Large intestine (tissue), 3 donors: Measurements from ENCODE around the gene MTREX. TPM values are rescaled to one million over a fixed set of nuclear protein-coding genes. Genes with fewer than 3 reads are reported as not detected.

Experiments used
- DNase-seq, 2 donors: peaks; one replicate each; pipeline versions ENCODE4 v3.0.0 to v3.0.0-alpha.2; 2013
- H3K27ac ChIP-seq: one replicate; pipeline ENCODE4 v1.5.1; 2013; ENCODE audit warnings: low read length
- H3K27me3 ChIP-seq: 2 replicates; pipeline ENCODE4 v1.6.1; 2013; ENCODE audit warnings: low read length; ENCODE audit not compliant: control insufficient read depth, insufficient read depth
- H3K36me3 ChIP-seq: 2 replicates; pipeline ENCODE4 v1.6.1; 2013; ENCODE audit warnings: low read length; ENCODE audit not compliant: control insufficient read depth, insufficient read depth
- H3K4me1 ChIP-seq: one replicate; pipeline ENCODE4 v1.6.1; 2013; ENCODE audit warnings: low read length; ENCODE audit not compliant: control insufficient read depth, insufficient read depth
- H3K4me3 ChIP-seq: one replicate; pipeline ENCODE4 v1.5.1; 2013; ENCODE audit warnings: low read length
- H3K9me3 ChIP-seq: one replicate; pipeline ENCODE4 v1.6.1; 2013; ENCODE audit warnings: mild to moderate bottlenecking, low read depth, low read length, moderate library complexity; ENCODE audit not compliant: control insufficient read depth
- WGBS: methylation state at CpG from one replicate; pipeline ENCODE4 v1.1.5; 2013; ENCODE audit warnings: low lambda C conversion rate; ENCODE audit not compliant: insufficient coverage; 5-methylcytosine and 5-hydroxymethylcytosine counted together
- polyA plus RNA-seq: library from polyadenylated mRNA; unstranded; fragments of 120-200 nt; gene quantifications from one replicate; pipeline ENCODE4 v1.2.1, GENCODE V29; 2013

MTREX gene
- polyA plus RNA-seq, 1 donor, result 64.7 TPM

- 89% methylated on average over 3 of the region's 4 CpGs for WGBS
- Histone ChIP-seq H3K27me3 (no peaks in the 10 kb centered on the region), H3K4me1 (no peaks in the 10 kb centered on the region), H3K27ac (no peak overlapping the region), H3K9me3 (no peaks in the 10 kb centered on the region), H3K36me3 (peaks cover 8% of the 10 kb centered on the region), H3K4me3 (no peak overlapping the region)
- no peak for DNase-seq
These were observed 12.8 kb downstream of the MTREX start for GRCh38 chr5:55320571-55320970.

DNA sequence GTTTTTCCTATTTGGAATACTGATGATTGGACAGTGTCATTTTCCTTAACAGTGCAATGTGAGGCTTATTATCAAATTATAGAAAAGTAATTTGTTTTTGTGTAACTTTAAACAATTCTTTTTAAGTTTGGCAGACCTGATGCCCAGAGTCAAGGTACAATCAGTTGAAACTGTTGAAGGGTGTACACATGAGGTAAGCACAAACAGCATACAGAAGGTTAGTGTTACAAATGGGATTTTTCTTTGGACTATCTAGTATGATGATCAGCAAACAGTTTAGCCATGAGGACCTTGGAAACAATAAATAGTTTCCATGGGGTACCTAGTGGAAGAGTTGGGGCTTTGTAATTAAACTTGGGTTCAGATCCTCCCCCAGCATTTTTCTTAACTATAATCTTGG, 16.2 kb downstream of the MTREX start:
- no peak overlapping the region for H3K27ac ChIP-seq
- peaks cover 25% of the 10 kb centered on the region for H3K36me3 ChIP-seq
- H3K9me3 ChIP-seq, result no peaks in the 10 kb centered on the region
- H3K4me3 ChIP-seq, result no peak overlapping the region
- no peaks in the 10 kb centered on the region for H3K4me1 ChIP-seq
- no peak for DNase-seq
- no peaks in the 10 kb centered on the region for H3K27me3 ChIP-seq

GRCh38 chr5:55324815-55325418, 17.1 kb downstream of the MTREX start:
- no CpG with 5 or more reads among the region's 1 CpG for WGBS
- Histone ChIP-seq H3K4me3 (no peak overlapping the region), H3K36me3 (peaks cover 31% of the 10 kb centered on the region), H3K4me1 (no peaks in the 10 kb centered on the region), H3K27me3 (no peaks in the 10 kb centered on the region), H3K27ac (no peak overlapping the region), H3K9me3 (no peaks in the 10 kb centered on the region)
- DNase-seq, result no peak

DNA sequence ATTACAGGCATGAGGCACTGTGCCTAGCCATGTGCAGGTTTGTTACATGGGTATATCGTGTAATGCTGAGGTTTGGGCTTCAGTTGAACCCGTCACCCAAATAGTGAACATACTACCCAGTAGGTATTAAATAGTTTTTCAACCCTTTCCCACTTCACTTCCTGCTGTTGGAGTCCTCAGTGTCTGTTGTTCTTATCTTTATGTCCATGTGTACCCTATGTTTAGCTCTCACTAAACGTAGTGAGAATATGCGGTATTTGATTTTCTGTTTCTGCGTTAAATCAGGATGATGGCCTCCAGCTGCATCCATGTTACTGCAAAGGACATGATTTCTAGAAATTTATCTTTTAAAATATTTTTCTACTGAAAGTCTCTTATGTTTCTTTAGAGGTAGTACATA, 17.8 kb downstream of the MTREX start:
- WGBS, result 100% methylated on average over 1 of the region's 5 CpGs
- Histone ChIP-seq H3K9me3 (no peaks in the 10 kb centered on the region), H3K36me3 (peaks cover 34% of the 10 kb centered on the region), H3K4me1 (no peaks in the 10 kb centered on the region), H3K27ac (no peak overlapping the region), H3K4me3 (no peak overlapping the region), H3K27me3 (no peaks in the 10 kb centered on the region)
- DNase-seq, result no peak

- DNase-seq, result no peak
- no CpG with 5 or more reads among the region's 2 CpGs for WGBS
- H3K4me3 ChIP-seq, result no peak overlapping the region
- H3K27me3 ChIP-seq, result no peaks in the 10 kb centered on the region
- peaks cover 40% of the 10 kb centered on the region for H3K36me3 ChIP-seq
- H3K27ac ChIP-seq, result no peak overlapping the region
- H3K4me1 ChIP-seq, result no peaks in the 10 kb centered on the region
- H3K9me3 ChIP-seq, result no peaks in the 10 kb centered on the region
These were observed 19.5 kb downstream of the MTREX start for GRCh38 chr5:55327281-55327680.

GRCh38 chr5:55331321-55331720, 23.5 kb downstream of the MTREX start:
- Histone ChIP-seq H3K4me1 (no peaks in the 10 kb centered on the region), H3K9me3 (no peaks in the 10 kb centered on the region), H3K27me3 (no peaks in the 10 kb centered on the region), H3K36me3 (peaks cover 43% of the 10 kb centered on the region), H3K27ac (no peak overlapping the region), H3K4me3 (no peak overlapping the region)
- no peak for DNase-seq
- WGBS, result no CpG with 5 or more reads among the region's 3 CpGs

DNA sequence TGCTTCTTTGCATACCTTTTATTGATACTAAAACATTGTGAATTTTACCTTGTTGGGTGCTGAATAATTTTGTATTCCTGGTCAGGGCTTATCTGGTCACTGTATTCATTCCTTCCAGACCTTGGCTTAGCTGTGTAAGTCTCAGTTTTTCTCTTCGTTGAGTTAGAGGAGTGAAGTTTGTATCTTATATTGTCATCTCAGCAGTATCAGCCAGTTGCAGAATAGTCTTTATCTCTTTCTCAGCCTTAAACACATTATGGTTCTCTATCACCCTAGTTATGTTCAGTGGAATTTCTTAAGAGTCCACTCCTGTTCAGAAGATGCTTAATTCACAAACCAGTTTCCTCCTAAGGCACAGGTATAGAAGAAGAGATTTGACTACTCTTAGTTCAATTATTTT, 25.2 kb downstream of the MTREX start:
- Histone ChIP-seq H3K27me3 (no peaks in the 10 kb centered on the region), H3K36me3 (peaks cover 39% of the 10 kb centered on the region), H3K9me3 (no peaks in the 10 kb centered on the region), H3K4me3 (no peak overlapping the region), H3K4me1 (no peaks in the 10 kb centered on the region), H3K27ac (no peak overlapping the region)
- no peak for DNase-seq
- no CpG with 5 or more reads among the region's 1 CpG for WGBS

DNA sequence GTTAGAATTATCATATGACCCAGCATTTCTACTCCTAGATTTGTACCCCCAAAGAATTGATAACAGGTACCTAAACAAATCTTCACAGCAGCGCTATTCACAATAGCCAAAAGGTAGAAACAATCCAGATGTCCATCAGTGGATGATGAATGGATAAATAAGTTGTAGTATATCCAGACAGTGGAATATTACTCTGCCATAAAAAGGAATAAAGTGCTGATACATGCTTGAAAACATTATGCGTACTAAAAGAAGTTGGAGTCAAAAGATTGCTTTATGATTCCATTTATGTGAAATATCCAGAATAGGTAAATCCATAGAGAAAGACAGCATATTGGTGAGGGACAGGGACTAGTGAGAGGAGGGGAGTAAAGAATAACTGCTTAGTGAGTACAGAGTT, 26.0 kb downstream of the MTREX start:
- H3K27ac ChIP-seq, result no peak overlapping the region
- H3K4me3 ChIP-seq, result no peak overlapping the region
- no peaks in the 10 kb centered on the region for H3K4me1 ChIP-seq
- no peaks in the 10 kb centered on the region for H3K27me3 ChIP-seq
- DNase-seq, result no peak
- H3K9me3 ChIP-seq, result no peaks in the 10 kb centered on the region
- 100% methylated on average over 1 of the region's 2 CpGs for WGBS
- H3K36me3 ChIP-seq, result peaks cover 33% of the 10 kb centered on the region

- Histone ChIP-seq H3K4me3 (no peak overlapping the region), H3K36me3 (peaks cover 24% of the 10 kb centered on the region), H3K27me3 (no peaks in the 10 kb centered on the region), H3K27ac (no peak overlapping the region), H3K9me3 (no peaks in the 10 kb centered on the region), H3K4me1 (no peaks in the 10 kb centered on the region)
- WGBS, result 80% methylated on average over 1 of the region's 2 CpGs
- DNase-seq, result no peak
These were observed 30.4 kb downstream of the MTREX start for GRCh38 chr5:55338092-55338613.

- Histone ChIP-seq H3K27me3 (no peaks in the 10 kb centered on the region), H3K27ac (no peak overlapping the region), H3K9me3 (no peaks in the 10 kb centered on the region), H3K4me3 (no peak overlapping the region), H3K4me1 (no peaks in the 10 kb centered on the region), H3K36me3 (peaks cover 25% of the 10 kb centered on the region)
- WGBS, result no CpG with 5 or more reads among the region's 5 CpGs
- DNase-seq, result no peak
These were observed 31.0 kb downstream of the MTREX start for GRCh38 chr5:55338810-55339243.

GRCh38 chr5:55343107-55343506, 35.3 kb downstream of the MTREX start:
- Histone ChIP-seq H3K4me1 (no peaks in the 10 kb centered on the region), H3K36me3 (peaks cover 42% of the 10 kb centered on the region), H3K9me3 (no peaks in the 10 kb centered on the region), H3K4me3 (no peak overlapping the region), H3K27me3 (no peaks in the 10 kb centered on the region), H3K27ac (no peak overlapping the region)
- no peak for DNase-seq
- 71% methylated on average over 4 of the region's 4 CpGs for WGBS
